RWPE2 (cell line): Measurements from ENCODE around the gene DMXL2.
A peak's percentile ranks its signal among the peaks of the same experiment; 100 is the strongest.

Experiments
- ATAC-seq: fragments of 200-7000 bp; cut with Tn5 transposase; 3 replicates; pipeline ENCODE4 v1.9.1; 2021; ENCODE audit warnings: low read depth
- DNase-seq: peaks from one replicate; pipeline ENCODE4 v3.0.0-alpha.2; 2020; ENCODE audit warnings: low spot score
- H3K27ac ChIP-seq: fragments of 450-650 bp; 2 replicates; pipeline ENCODE4 v1.5.1; 2017; ENCODE audit warnings: mild to moderate bottlenecking; ENCODE audit not compliant: poor library complexity, severe bottlenecking
- H3K27me3 ChIP-seq: fragments of 250-450 bp; sonication (Bioruptor Pico); 2 replicates; pipeline ENCODE4 v1.5.1; 2021; ENCODE audit warnings: mild to moderate bottlenecking, moderate library complexity; ENCODE audit not compliant: insufficient read depth, poor library complexity, severe bottlenecking
- H3K36me3 ChIP-seq: fragments of 250-450 bp; sonication (Bioruptor Pico); 2 replicates; pipeline ENCODE4 v1.5.1; 2020; ENCODE audit warnings: low read depth, mild to moderate bottlenecking, moderate library complexity
- H3K4me1 ChIP-seq: fragments of 250-450 bp; sonication (Bioruptor Pico); 2 replicates; pipeline ENCODE4 v1.5.1; 2021; ENCODE audit warnings: mild to moderate bottlenecking, moderate library complexity; ENCODE audit not compliant: insufficient read depth, poor library complexity, severe bottlenecking
- H3K4me3 ChIP-seq: fragments of 250-450 bp; sonication (Bioruptor Pico); 2 replicates; pipeline ENCODE4 v1.5.1; 2021; ENCODE audit warnings: mild to moderate bottlenecking, moderate library complexity; ENCODE audit not compliant: severe bottlenecking
- H3K9me3 ChIP-seq: fragments of 250-450 bp; sonication (Bioruptor Pico); 2 replicates; pipeline ENCODE4 v1.5.1; 2021; ENCODE audit warnings: mild to moderate bottlenecking, moderate library complexity; ENCODE audit not compliant: severe bottlenecking
- CTCF ChIP-seq: fragments of 450-650 bp; IDR thresholded peaks from one replicate; pipeline ENCODE4 v1.5.1; 2017; ENCODE audit warnings: mild to moderate bottlenecking, moderate library complexity; ENCODE audit not compliant: poor library complexity, severe bottlenecking

DMXL2 gene

GRCh38 chr15:51622604-51623370 lies at the start of gene DMXL2:
Gene DMXL2, minus strand, starts transcription at chr15:51622771. Its CDS starts 226 bp downstream, at chr15:51622545.
- Histone ChIP-seq H3K4me1 (peaks cover 16% of the 10 kb centered on the region), H3K36me3 (no peaks in the 10 kb centered on the region), H3K4me3 (peak within 1 kb of the TSS; percentile 75), H3K27me3 (no peaks in the 10 kb centered on the region), H3K27ac (peak within 1 kb of the TSS; percentile 51), H3K9me3 (no peaks in the 10 kb centered on the region)
- DNase-seq, result peak; percentile 92
- ATAC-seq, result peak; percentile 67
- TF ChIP-seq CTCF, result no peak

- H3K9me3 ChIP-seq, result no peaks in the 10 kb centered on the region
- DNase-seq, result no peak
- TF ChIP-seq CTCF, result no peak
- no peaks in the 10 kb centered on the region for H3K27me3 ChIP-seq
- no peak overlapping the region for H3K4me3 ChIP-seq
- no peak for ATAC-seq
- no peaks in the 10 kb centered on the region for H3K36me3 ChIP-seq
- no peaks in the 10 kb centered on the region for H3K4me1 ChIP-seq
- no peak overlapping the region for H3K27ac ChIP-seq
Observed at GRCh38 chr15:51672155-51672687, 49.6 kb upstream of the DMXL2 start.

GRCh38 chr15:51669381-51669780 lies 46.8 kb upstream of the DMXL2 start:
- TF ChIP-seq CTCF, result no peak
- no peaks in the 10 kb centered on the region for H3K9me3 ChIP-seq
- peak; percentile 53; the same call in 1 of the 3 replicates for ATAC-seq

GRCh38 chr15:51668446-51668845 lies 45.9 kb upstream of the DMXL2 start:
- H3K27me3 ChIP-seq, result peaks cover 5% of the 10 kb centered on the region
- H3K36me3 ChIP-seq, result no peaks in the 10 kb centered on the region

More at GRCh38 chr15:51669381-51669780, 46.8 kb upstream of the DMXL2 start:
- no peak for DNase-seq
- Histone ChIP-seq H3K36me3 (no peaks in the 10 kb centered on the region), H3K4me3 (no peak overlapping the region), H3K27me3 (peaks cover 5% of the 10 kb centered on the region), H3K4me1 (no peaks in the 10 kb centered on the region), H3K27ac (no peak overlapping the region)

More at GRCh38 chr15:51668446-51668845, 45.9 kb upstream of the DMXL2 start:
- TF ChIP-seq CTCF, result no peak
- no peak overlapping the region for H3K4me3 ChIP-seq
- H3K9me3 ChIP-seq, result no peaks in the 10 kb centered on the region
- DNase-seq, result no peak
- no peaks in the 10 kb centered on the region for H3K4me1 ChIP-seq
- no peak overlapping the region for H3K27ac ChIP-seq
- no peak for ATAC-seq
